GM19099 (cell line): ENCODE data around the gene KCNG4.

ENCODE experiments used
- POLR2A ChIP-seq: IDR thresholded peaks from 3 replicates; pipeline ENCODE4 v1.6.1; 2011; ENCODE audit warnings: low read depth; ENCODE audit not compliant: insufficient read length; ENCODE audit errors: extremely low read depth

KCNG4 gene

DNA sequence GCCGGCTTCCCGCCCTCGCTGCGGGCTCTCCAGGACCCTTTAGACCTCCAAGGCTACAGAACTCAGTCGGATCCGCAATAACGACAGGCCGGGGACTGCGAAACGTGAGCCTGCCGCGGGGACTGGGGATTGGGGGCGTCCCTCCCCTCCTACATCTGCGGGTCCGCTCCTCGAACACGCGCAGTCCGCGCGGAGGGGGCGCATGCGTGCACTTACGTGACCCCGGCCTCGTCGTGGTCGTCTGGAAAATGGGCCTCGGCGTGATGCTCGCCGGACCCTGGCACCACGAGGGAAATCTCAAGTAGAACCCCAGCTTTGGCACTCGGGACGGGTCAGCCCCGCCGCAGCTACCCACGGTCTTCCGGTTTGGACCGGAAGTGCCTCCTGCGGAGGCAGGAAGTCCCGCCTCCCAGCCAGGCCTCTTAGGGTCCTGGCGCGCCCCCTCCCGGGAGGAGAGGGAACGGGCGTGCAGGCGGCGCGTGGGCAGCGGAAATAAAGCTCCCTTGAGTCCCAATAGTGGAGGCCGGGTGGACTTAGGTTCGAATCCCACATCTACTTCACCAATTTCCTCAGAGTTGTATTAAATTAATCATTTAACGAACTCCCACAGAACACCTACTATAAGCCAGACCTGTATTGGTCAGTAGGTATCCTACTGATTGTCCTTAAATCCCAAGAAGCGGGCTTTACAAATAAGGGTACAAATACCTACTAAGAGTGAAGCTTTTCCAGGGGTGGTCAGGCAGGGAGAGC lies 53.0 kb downstream of the KCNG4 start, which contains the start of gene TAF1C:
Gene TAF1C, minus strand, starts transcription at position 373 of the 753 bp plus-strand sequence. CDS start 2,069 bp downstream, outside the sequence.
- TF ChIP-seq POLR2A, result peak; percentile 83

DNA sequence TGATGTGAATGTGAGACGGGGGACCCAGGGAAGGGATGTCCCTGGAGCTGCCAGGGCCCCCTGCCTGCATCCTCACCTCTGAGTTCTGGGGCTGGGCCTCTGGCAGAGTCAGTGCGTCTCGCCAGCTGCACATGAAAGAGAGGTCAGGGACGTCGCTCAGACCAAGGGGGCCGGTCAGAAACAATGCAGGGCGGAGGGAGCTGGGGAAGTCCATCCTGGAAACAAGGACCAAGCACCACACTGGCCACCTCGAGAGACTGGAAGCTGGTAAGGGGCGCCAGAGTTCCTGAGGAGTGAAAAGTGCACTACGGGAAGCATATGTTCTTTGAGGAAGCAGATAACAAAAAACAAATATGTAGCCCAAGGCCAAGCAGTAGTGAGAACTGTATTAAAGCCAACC lies 55.0 kb downstream of the KCNG4 start:
- TF ChIP-seq POLR2A, result no peak

GRCh38 chr16:84183911-84184591 lies 55.8 kb downstream of the KCNG4 start:
- no peak for TF ChIP-seq POLR2A

- TF ChIP-seq POLR2A, result no peak
Measured at GRCh38 chr16:84183572-84183875, 56.3 kb downstream of the KCNG4 start.

DNA sequence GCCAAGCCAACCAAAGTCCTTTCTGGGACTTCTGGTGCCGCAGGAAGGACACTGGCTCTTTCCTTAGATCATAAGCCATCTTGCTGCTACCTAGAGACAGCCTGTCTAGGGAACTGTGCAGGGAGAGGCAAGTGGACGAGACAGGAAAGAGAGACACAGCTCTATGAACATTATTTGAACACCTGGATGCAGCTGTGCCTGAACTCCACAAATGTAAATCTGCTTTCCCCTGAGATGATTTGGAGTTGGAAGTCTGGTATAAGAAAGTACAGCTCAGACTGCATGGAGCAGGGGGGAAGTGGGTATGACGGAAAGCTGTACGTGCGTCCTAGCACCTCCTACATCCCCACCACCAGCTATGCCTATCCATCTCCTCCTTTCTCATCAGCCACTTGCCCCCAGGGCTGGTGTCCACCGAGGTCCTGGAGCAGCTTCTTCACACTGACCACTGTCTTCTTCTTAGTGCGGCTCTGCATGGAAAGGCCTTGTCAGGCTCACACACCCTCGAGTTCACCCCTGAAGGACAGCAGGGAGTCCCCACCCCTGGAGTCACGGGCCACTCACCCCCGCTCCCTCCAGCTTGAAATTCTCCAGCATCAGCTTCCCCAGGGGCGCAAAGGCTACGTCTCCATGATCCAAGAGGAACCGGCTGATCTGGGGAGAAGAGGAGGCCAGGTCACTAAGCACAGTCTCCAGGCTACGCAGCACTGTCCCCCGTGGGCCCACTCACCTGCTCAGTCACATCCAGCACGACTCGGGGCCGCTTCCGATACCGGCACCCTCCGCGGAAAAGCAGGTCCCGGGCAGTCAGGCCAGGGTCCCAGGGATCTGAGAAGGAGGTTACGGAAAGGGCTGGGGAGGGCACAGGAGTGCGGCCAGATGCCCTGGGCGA lies 56.9 kb downstream of the KCNG4 start:
- TF ChIP-seq POLR2A, result no peak

DNA sequence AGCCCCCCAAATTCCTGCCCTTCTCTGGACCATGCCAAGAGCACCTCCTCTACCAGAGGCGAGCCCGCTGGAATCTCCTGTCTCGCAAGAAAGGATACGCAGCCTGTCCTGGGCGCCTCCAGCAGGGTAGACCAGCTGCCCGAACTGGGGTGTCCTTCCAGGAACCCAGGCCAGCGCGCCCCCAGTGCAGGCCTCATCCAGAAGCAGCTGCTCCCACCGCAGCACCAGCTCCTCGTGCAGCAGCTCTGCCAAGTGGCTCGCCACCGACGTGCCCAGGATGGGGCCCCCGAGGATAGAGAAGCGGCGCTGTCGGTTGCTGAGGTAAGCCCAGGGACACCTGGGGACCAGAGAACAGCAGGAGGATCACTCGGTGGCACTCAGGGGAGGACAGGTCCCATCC lies 57.7 kb downstream of the KCNG4 start:
- no peak for TF ChIP-seq POLR2A

- TF ChIP-seq POLR2A, result no peak
Measured at GRCh38 chr16:84181144-84181915, 58.5 kb downstream of the KCNG4 start.

DNA sequence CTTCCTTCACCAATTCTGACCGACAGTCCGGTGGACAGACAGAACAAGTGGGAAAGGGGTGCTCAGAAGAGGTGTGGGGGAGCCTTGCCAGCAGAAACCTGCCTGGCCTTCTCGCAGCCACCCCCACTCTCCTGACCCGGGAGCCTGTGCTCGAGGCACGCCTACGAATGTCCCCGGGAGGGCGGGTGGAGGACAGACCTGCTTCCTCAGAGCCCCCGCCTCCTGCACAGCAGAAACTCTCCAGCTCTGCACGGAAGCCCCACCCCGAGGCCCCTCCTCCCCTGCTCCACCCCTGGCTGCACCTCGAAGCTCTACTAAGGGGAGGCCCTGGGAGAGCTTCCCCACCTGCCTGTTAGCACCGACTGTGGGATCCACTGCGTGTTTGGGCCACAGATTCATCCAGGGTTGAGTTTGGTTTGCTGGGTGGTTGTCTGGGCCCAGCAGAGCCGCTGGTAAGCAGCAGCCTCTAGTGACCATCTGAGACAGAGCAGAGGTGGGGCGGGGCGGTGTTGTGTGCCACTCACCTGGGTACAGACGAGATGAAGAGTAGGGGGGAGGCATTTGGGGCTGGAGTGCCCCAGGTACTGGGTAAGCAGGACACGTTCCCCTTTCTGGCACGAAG lies 59.2 kb downstream of the KCNG4 start:
- TF ChIP-seq POLR2A, result no peak

DNA sequence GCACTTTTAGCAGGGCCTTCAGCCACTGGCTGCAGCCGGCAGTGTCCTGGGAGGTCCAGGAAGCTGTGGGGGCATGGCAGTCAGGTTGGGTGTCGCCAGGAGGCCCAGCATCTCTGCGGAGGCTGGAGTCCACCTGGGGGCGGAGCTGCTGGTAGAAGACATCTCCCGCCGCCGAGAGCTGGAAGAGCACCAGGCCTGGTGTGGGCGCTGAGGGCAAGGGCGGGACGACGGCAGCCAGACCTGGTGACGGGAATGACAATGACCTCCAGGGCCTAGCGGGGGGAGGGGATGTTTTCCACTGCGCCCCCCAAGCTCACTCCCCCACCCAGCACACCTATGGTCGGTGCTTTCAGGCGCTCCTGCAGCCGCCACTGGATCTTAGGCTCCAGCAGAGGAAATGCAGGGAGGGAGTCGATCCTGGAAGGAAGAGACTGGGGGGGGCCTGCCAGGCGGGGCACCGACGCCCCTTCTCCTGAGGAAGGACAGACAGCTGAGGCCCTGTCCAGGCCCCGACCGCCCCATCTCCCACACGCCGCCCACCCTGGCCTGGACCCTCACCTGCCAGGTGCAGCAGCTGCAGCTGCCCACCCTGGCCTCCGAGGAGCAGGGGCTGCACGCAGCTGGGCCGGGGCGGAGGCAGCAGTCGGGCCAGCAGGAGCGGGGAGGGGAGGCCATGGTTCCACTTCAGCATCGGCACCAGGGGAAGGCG lies 60.0 kb downstream of the KCNG4 start:
- no peak for TF ChIP-seq POLR2A

DNA sequence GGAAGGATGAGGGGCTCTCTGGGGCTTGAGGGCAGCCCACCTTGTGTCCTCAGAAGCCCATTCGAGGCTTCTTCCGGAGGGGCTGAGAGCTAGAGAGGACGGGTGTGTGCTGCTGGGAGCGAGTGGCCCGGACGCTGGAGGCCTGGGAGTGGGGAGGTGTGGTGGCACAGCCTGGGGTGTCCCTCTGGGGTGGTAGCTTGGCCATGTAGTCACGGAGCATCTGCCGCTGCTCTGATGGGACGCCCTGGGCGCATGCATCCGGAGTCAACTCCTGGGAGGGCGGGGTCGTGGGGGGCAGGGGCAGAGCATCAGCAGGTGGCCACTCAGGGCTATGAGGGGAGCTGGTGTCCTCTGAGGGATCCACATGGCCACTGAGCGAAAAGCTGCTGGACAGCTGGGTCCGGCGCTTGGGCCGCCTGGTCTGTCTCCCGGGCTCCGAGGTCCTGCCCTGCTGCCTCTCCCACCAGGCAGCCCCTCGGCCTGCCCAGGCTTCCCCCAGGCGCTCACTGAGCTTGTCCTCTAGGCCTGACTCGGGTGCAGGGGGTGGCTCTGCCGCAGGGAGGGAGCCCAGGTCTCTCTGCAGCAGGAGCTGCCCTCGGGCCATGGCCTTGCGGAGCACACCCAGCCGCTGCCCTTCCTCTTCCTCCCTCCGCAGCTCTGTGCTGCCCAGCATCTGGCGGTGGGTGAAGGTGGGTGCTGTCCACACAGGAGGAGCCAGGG lies 60.8 kb downstream of the KCNG4 start:
- TF ChIP-seq POLR2A, result no peak

- TF ChIP-seq POLR2A, result no peak
Measured at GRCh38 chr16:84178146-84178765, 61.6 kb downstream of the KCNG4 start.

GRCh38 chr16:84177741-84178073 lies 62.1 kb downstream of the KCNG4 start:
- no peak for TF ChIP-seq POLR2A
